ENCODE data around the gene ALDH7A1.

DNA sequence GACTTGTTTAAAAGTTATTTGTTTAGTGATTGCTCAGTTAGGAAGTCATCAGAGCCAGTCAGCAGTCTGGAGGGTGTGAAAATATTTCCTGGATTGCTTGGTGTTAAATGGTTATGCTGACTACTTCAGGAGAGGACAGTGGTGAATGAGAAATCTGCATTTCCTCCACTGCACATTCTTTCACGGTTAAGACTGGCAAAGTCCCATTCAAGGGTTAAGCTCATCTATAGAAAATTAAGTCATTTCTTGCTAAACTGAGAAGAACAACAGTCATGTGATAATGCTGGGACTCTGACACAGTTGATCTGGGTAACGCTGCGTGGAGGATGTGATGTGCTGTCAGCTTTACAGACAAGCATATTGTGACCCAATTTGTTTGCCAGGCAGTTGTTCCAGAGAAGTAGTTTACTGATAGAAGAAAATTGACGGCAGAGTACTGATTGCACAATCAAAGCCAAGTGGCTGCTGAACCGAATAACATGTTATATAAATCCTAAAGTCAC is 91.4 kb downstream of the ALDH7A1 start:
- TF ChIP-seq, protein P1, sequence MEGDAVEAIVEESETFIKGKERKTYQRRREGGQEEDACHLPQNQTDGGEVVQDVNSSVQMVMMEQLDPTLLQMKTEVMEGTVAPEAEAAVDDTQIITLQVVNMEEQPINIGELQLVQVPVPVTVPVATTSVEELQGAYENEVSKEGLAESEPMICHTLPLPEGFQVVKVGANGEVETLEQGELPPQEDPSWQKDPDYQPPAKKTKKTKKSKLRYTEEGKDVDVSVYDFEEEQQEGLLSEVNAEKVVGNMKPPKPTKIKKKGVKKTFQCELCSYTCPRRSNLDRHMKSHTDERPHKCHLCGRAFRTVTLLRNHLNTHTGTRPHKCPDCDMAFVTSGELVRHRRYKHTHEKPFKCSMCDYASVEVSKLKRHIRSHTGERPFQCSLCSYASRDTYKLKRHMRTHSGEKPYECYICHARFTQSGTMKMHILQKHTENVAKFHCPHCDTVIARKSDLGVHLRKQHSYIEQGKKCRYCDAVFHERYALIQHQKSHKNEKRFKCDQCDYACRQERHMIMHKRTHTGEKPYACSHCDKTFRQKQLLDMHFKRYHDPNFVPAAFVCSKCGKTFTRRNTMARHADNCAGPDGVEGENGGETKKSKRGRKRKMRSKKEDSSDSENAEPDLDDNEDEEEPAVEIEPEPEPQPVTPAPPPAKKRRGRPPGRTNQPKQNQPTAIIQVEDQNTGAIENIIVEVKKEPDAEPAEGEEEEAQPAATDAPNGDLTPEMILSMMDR (IDR thresholded peaks at IDR 0.05), result no peak
- no peak for TF ChIP-seq POLR2A (IDR thresholded peaks at IDR 0.05)
